ENCODE measurements around the gene PLEKHG2.

- TF ChIP-seq, protein P1, sequence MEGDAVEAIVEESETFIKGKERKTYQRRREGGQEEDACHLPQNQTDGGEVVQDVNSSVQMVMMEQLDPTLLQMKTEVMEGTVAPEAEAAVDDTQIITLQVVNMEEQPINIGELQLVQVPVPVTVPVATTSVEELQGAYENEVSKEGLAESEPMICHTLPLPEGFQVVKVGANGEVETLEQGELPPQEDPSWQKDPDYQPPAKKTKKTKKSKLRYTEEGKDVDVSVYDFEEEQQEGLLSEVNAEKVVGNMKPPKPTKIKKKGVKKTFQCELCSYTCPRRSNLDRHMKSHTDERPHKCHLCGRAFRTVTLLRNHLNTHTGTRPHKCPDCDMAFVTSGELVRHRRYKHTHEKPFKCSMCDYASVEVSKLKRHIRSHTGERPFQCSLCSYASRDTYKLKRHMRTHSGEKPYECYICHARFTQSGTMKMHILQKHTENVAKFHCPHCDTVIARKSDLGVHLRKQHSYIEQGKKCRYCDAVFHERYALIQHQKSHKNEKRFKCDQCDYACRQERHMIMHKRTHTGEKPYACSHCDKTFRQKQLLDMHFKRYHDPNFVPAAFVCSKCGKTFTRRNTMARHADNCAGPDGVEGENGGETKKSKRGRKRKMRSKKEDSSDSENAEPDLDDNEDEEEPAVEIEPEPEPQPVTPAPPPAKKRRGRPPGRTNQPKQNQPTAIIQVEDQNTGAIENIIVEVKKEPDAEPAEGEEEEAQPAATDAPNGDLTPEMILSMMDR (IDR thresholded peaks at IDR 0.05; ENCODE audit: low read depth, low read length), result no peak
- no peak for TF ChIP-seq EZH2phosphoT487 (IDR thresholded peaks at IDR 0.05; ENCODE audit: low read depth)
Observed at GRCh38 chr19:39401549-39402345, 10.7 kb upstream of the PLEKHG2 start.

All from OCI-LY3 (cell line).